ENCODE data around the gene SEC24C.
"Not testable (repeated sequence)": the region's sequence is repeated elsewhere in the genome, so short reads cannot be mapped to it uniquely, and the experiment has no call there.

- TF ChIP-seq, protein P1, sequence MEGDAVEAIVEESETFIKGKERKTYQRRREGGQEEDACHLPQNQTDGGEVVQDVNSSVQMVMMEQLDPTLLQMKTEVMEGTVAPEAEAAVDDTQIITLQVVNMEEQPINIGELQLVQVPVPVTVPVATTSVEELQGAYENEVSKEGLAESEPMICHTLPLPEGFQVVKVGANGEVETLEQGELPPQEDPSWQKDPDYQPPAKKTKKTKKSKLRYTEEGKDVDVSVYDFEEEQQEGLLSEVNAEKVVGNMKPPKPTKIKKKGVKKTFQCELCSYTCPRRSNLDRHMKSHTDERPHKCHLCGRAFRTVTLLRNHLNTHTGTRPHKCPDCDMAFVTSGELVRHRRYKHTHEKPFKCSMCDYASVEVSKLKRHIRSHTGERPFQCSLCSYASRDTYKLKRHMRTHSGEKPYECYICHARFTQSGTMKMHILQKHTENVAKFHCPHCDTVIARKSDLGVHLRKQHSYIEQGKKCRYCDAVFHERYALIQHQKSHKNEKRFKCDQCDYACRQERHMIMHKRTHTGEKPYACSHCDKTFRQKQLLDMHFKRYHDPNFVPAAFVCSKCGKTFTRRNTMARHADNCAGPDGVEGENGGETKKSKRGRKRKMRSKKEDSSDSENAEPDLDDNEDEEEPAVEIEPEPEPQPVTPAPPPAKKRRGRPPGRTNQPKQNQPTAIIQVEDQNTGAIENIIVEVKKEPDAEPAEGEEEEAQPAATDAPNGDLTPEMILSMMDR (conservative IDR thresholded peaks at IDR 0.05; ENCODE audit: low read length), result not testable (repeated sequence)
- TF ChIP-seq EZH2phosphoT487 (IDR thresholded peaks at IDR 0.05; ENCODE audit: borderline replicate concordance), result not testable (repeated sequence)
These were observed 43.0 kb downstream of the SEC24C start for GRCh38 chr10:73787031-73787800.

Measured in Loucy (cell line).